Gastrocnemius medialis (tissue), 4 donors: Measurements from ENCODE around the gene PLA2G15.

ENCODE experiments used
- CTCF ChIP-seq, 5 experiments: fragments of 450-650 bp in 3 of 5; fragments of 200-600 bp in 2 of 5; sonication (generic) in 2 of 5; IDR thresholded peaks in 4 of 5; conservative IDR thresholded peaks in 1 of 5; 1 replicate in 4 of 5; 2 replicates in 1 of 5; pipeline ENCODE4 v1.5.1; 2016 to 2019; ENCODE audit warnings: antibody characterized with exemption in 5 of 5, mild to moderate bottlenecking in 3 of 5, moderate library complexity in 3 of 5
- POLR2A ChIP-seq, 2 donors: fragments of 450-650 bp; IDR thresholded peaks; one replicate each; pipeline ENCODE4 v1.6.1; 2017; ENCODE audit warnings: antibody characterized with exemption in 2 of 2, mild to moderate bottlenecking in 2 of 2, moderate library complexity in 2 of 2

- TF ChIP-seq POLR2A (IDR thresholded peaks at IDR 0.05) (no peak), CTCF (IDR thresholded peaks at IDR 0.05 in 4 of 5, conservative IDR thresholded peaks at IDR 0.05 in 1 of 5) (no peak)
These were observed 14.2 kb upstream of the PLA2G15 start for GRCh38 chr16:68230956-68231355.
